ENCODE results near the gene CARF. TPM values are rescaled to one million over a fixed set of nuclear protein-coding genes. Genes with fewer than 3 reads are reported as not detected.
A peak's percentile ranks its signal among the peaks of the same experiment; 100 is the strongest.
"Not testable (repeated sequence)": the region's sequence is repeated elsewhere in the genome, so short reads cannot be mapped to it uniquely, and the experiment has no call there.

Gene CARF
- total RNA-seq, 2 experiments from 2014 or later: 11.9 to 13.3 TPM

GRCh38 chr2:202910698-202911097, 1.4 kb upstream of the CARF start:
- H3K4me3 Mint-ChIP-seq: peak overlapping the region; percentile 92
- peaks cover under 1% of the 10 kb centered on the region for H3K9me3 Mint-ChIP-seq
- H3K27me3 Mint-ChIP-seq: no peaks in the 10 kb centered on the region

GRCh38 chr2:202911203-202911511, 918 bp upstream of the CARF start:
- peak overlapping the region; percentile 97 for H3K27ac Mint-ChIP-seq
- CTCF ChIA-PET: interaction anchor here (1.2 to 1.8 kb wide), 3 partner anchors 11 to 327 kb away, joined by 4 to 7 read pairs (median 4); partner anchors contain the start of gene CYP20A1
- POLR2A ChIA-PET: interaction anchor here (0.7 kb wide), 1 partner anchor 1025 kb away, joined by 7 read pairs; no protein-coding TSS in a partner anchor
- H3K4me1 Mint-ChIP-seq: peaks cover 36% of the 10 kb centered on the region
- no peaks in the 10 kb centered on the region for H3K27me3 Mint-ChIP-seq
- H3K9me3 Mint-ChIP-seq: no peaks in the 10 kb centered on the region
- DNase-seq: no peak
- H3K36me3 Mint-ChIP-seq (ENCODE audit: low read depth): peaks cover 10% of the 10 kb centered on the region
- peak overlapping the region; percentile 92 for H3K4me3 Mint-ChIP-seq

More at GRCh38 chr2:202910698-202911097, 1.4 kb upstream of the CARF start:
- Mint-ChIP-seq H3K4me1 (peaks cover 36% of the 10 kb centered on the region), H3K36me3 (ENCODE audit: low read depth) (peaks cover 14% of the 10 kb centered on the region), H3K27ac (peak overlapping the region; percentile 97)
- ChIA-PET POLR2A (no interaction called here), CTCF (interaction anchor here (1.1 to 1.8 kb wide), 3 partner anchors 12 to 24 kb away, joined by 3 to 7 read pairs (median 4); no protein-coding TSS in a partner anchor)
- DNase-seq: no peak

DNA sequence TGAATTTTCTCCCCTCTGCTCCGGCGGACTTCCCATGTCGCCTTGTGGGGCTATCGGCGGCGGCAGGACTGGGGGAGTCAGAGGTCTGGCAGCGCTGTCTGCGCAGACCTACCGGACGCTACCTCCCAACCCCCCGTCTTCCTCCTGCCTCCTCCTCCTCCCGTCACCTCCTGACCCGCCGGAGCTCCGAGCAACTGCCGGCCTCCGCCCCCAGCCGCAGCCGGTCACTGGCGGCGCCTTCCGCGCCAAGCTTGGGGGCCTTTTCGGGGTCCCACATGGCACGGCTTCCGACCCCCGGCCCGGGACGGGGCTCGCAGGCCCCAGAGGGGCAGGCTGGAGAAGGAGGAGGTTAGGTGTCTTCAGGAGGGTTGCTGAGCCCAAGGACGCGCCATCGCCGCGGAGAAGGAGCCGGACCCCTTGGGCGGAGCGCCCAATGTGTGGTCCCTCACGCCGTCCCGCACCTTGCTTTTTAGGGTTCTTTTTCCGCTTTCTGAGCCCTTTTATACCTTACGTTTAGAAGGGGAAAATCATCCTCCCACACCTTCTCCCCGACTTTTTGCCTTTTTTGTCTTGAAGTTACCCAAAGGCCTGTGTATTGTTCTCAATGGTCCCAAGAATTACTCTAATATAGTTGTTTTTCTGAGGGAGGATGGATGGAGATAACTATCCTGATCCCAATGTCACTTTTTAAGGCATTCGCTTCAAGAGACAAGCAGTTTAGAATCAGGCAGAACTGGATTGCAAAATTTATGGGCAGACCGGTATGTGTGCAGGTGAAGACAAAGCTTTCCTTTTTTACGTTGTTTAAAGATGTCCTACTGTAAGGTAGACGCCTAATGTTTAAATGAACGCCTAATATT, 497 bp downstream of the CARF start:
- DNase-seq: not testable (repeated sequence)

GRCh38 chr2:202918860-202919259, 6.8 kb downstream of the CARF start:
- CTCF ChIA-PET: no interaction called here

More for the DNA sequence above, 497 bp downstream of the CARF start:
- H3K36me3 Mint-ChIP-seq (ENCODE audit: low read depth); H3K9me3 Mint-ChIP-seq; POLR2A ChIA-PET; H3K27me3 Mint-ChIP-seq: not testable (repeated sequence)
- CTCF ChIA-PET: interaction anchor here (1.2 to 1.4 kb wide), 2 partner anchors 13 to 326 kb away, joined by 4 read pairs; partner anchors contain the start of gene CYP20A1
- Mint-ChIP-seq H3K27ac (peak overlapping the region; percentile 97), H3K4me3 (peak overlapping the region; percentile 92), H3K4me1 (peaks cover 36% of the 10 kb centered on the region)

GRCh38 chr2:202932425-202933138, 20.5 kb downstream of the CARF start:
- Mint-ChIP-seq H3K27me3 (no peaks in the 10 kb centered on the region), H3K27ac (no peak overlapping the region), H3K4me3 (no peak overlapping the region), H3K4me1 (no peaks in the 10 kb centered on the region), H3K36me3 (ENCODE audit: low read depth) (peaks cover 16% of the 10 kb centered on the region), H3K9me3 (no peaks in the 10 kb centered on the region)
- ChIA-PET CTCF (interaction anchor here (0.7 to 0.9 kb wide), 2 partner anchors 9 to 16 kb away, joined by 3 read pairs; no protein-coding TSS in a partner anchor), POLR2A (no interaction called here)
- no peak for DNase-seq

More at GRCh38 chr2:202918860-202919259, 6.8 kb downstream of the CARF start:
- H3K27me3 Mint-ChIP-seq: no peaks in the 10 kb centered on the region
- no peaks in the 10 kb centered on the region for H3K4me1 Mint-ChIP-seq
- POLR2A ChIA-PET: no interaction called here
- no peak overlapping the region for H3K4me3 Mint-ChIP-seq
- H3K27ac Mint-ChIP-seq: no peak overlapping the region
- no peaks in the 10 kb centered on the region for H3K9me3 Mint-ChIP-seq
- H3K36me3 Mint-ChIP-seq (ENCODE audit: low read depth): peaks cover 5% of the 10 kb centered on the region
- no peak for DNase-seq

GRCh38 chr2:202933139-202933510, 21.1 kb downstream of the CARF start:
- H3K36me3 Mint-ChIP-seq (ENCODE audit: low read depth): peaks cover 14% of the 10 kb centered on the region
- ChIA-PET CTCF (interaction anchor here (0.7 to 0.9 kb wide), 2 partner anchors 9 to 17 kb away, joined by 3 read pairs; no protein-coding TSS in a partner anchor), POLR2A (no interaction called here)
- no peaks in the 10 kb centered on the region for H3K4me1 Mint-ChIP-seq
- no peak for DNase-seq
- H3K9me3 Mint-ChIP-seq: no peaks in the 10 kb centered on the region
- H3K4me3 Mint-ChIP-seq: no peak overlapping the region
- no peak overlapping the region for H3K27ac Mint-ChIP-seq
- no peaks in the 10 kb centered on the region for H3K27me3 Mint-ChIP-seq

DNA sequence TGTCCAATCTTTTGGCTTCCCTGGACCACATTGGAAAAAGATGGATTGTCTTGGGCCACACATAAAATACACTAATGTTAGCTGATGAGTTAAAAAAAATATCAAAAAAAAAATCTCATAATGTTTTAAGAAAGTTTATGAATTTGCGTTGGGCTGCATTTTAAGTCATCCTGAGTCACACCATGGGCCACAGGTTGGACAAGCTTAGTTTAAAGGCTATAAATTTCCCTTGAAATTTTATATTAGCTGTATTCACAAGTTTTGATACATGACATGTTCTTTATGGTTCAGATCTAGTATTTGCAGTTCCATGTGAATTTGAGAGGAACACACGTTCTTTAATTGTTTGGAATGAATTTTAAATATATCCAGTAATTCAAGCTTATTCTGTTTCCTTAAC, 21.9 kb downstream of the CARF start:
- Mint-ChIP-seq H3K9me3 (no peaks in the 10 kb centered on the region), H3K27me3 (no peaks in the 10 kb centered on the region), H3K36me3 (ENCODE audit: low read depth) (peaks cover 16% of the 10 kb centered on the region), H3K4me1 (no peaks in the 10 kb centered on the region), H3K27ac (no peak overlapping the region), H3K4me3 (no peak overlapping the region)
- ChIA-PET POLR2A (no interaction called here), CTCF (no interaction called here)
- DNase-seq: no peak

DNA sequence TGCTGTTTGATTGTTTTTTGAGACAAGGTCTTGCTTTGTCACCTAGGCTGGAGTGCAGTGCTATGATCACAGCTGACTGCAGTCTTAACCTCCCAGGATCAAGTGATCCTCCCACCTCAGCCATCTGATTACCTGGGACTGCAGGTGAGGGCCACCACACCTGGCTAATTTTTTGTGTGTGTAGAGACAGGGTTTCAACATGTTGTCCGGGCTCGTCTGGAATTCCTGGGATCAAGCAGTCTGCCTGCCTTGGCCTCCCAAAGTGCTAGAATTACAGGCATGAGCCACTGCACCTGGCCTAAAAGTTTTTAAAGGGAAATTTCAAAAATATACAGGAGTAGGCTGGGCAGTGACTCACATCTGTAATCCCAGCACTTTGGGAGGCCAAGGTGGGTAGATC, 22.4 kb downstream of the CARF start:
- CTCF ChIA-PET: no interaction called here
- Mint-ChIP-seq H3K27ac (no peak overlapping the region), H3K27me3 (no peaks in the 10 kb centered on the region), H3K36me3 (ENCODE audit: low read depth) (peaks cover 14% of the 10 kb centered on the region), H3K4me3 (no peak overlapping the region), H3K4me1 (no peaks in the 10 kb centered on the region), H3K9me3 (no peaks in the 10 kb centered on the region)
- POLR2A ChIA-PET: no interaction called here
- DNase-seq: no peak

GRCh38 chr2:202938960-202939359, 26.9 kb downstream of the CARF start:
- Mint-ChIP-seq H3K4me1 (no peaks in the 10 kb centered on the region), H3K4me3 (no peak overlapping the region), H3K27ac (no peak overlapping the region), H3K27me3 (no peaks in the 10 kb centered on the region), H3K9me3 (no peaks in the 10 kb centered on the region), H3K36me3 (ENCODE audit: low read depth) (peaks cover 18% of the 10 kb centered on the region)
- ChIA-PET POLR2A (no interaction called here), CTCF (no interaction called here)
- no peak for DNase-seq

GRCh38 chr2:202941771-202942170, 29.7 kb downstream of the CARF start:
- peaks cover 13% of the 10 kb centered on the region for H3K9me3 Mint-ChIP-seq
- H3K4me3 Mint-ChIP-seq: no peak overlapping the region
- peaks cover 36% of the 10 kb centered on the region for H3K36me3 Mint-ChIP-seq (ENCODE audit: low read depth)
- no peak overlapping the region for H3K27ac Mint-ChIP-seq
- H3K27me3 Mint-ChIP-seq: no peaks in the 10 kb centered on the region
- no peak for DNase-seq
- CTCF ChIA-PET: interaction anchor here (0.9 kb wide), 1 partner anchor 9 kb away, joined by 3 read pairs; no protein-coding TSS in a partner anchor
- POLR2A ChIA-PET: no interaction called here
- no peaks in the 10 kb centered on the region for H3K4me1 Mint-ChIP-seq

- H3K4me1 Mint-ChIP-seq: no peaks in the 10 kb centered on the region
- no peak for DNase-seq
- ChIA-PET POLR2A (no interaction called here), CTCF (no interaction called here)
- no peaks in the 10 kb centered on the region for H3K27me3 Mint-ChIP-seq
- H3K9me3 Mint-ChIP-seq: peaks cover 22% of the 10 kb centered on the region
- no peak overlapping the region for H3K27ac Mint-ChIP-seq
- H3K4me3 Mint-ChIP-seq: no peak overlapping the region
- H3K36me3 Mint-ChIP-seq (ENCODE audit: low read depth): peaks cover 34% of the 10 kb centered on the region
Measured at GRCh38 chr2:202944408-202944807, 32.3 kb downstream of the CARF start.

- DNase-seq: no peak
- POLR2A ChIA-PET: no interaction called here
- Mint-ChIP-seq H3K27ac (no peak overlapping the region), H3K4me1 (no peaks in the 10 kb centered on the region), H3K27me3 (no peaks in the 10 kb centered on the region), H3K9me3 (peaks cover 22% of the 10 kb centered on the region), H3K4me3 (no peak overlapping the region), H3K36me3 (ENCODE audit: low read depth) (peaks cover 34% of the 10 kb centered on the region)
- CTCF ChIA-PET: no interaction called here
Measured at GRCh38 chr2:202944816-202945215, 32.7 kb downstream of the CARF start.

- DNase-seq: no peak
- POLR2A ChIA-PET: no interaction called here
- H3K4me1 Mint-ChIP-seq: peaks cover 1% of the 10 kb centered on the region
- H3K4me3 Mint-ChIP-seq: no peak overlapping the region
- no peak overlapping the region for H3K27ac Mint-ChIP-seq
- peaks cover 22% of the 10 kb centered on the region for H3K9me3 Mint-ChIP-seq
- H3K36me3 Mint-ChIP-seq (ENCODE audit: low read depth): peaks cover 31% of the 10 kb centered on the region
- CTCF ChIA-PET: no interaction called here
- H3K27me3 Mint-ChIP-seq: no peaks in the 10 kb centered on the region
Measured at GRCh38 chr2:202945497-202945896, 33.4 kb downstream of the CARF start.
